Measurements from ENCODE around the gene CD300LD.
"Not testable (repeated sequence)": the region's sequence is repeated elsewhere in the genome, so short reads cannot be mapped to it uniquely, and the experiment has no call there.

Gene CD300LD

GRCh38 chr17:74605361-74605760 is 13.3 kb upstream of the CD300LD start:
- no peak for DNase-seq

GRCh38 chr17:74604761-74605160 is 12.7 kb upstream of the CD300LD start:
- no peak for DNase-seq

DNA sequence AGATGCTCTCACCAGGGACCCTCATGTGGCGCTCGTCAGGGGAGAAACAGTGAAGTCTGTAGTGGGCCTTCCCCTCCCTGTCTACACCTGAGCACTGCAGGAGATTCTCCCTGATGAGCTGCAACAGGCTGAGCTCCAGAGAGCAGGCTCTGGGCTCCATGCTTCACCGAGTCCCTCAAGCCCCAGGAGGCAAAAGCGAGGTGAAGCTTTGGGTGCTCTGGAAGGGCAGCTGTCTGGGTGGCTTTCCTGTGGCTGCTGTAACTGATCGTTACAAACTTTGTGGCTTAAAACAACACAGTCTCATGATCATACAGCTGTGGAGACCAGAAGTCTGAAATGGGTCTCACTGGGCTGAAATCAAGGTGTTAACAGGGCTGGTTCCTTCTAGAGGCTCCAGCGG is 12.1 kb upstream of the CD300LD start:
- no peak for DNase-seq

DNA sequence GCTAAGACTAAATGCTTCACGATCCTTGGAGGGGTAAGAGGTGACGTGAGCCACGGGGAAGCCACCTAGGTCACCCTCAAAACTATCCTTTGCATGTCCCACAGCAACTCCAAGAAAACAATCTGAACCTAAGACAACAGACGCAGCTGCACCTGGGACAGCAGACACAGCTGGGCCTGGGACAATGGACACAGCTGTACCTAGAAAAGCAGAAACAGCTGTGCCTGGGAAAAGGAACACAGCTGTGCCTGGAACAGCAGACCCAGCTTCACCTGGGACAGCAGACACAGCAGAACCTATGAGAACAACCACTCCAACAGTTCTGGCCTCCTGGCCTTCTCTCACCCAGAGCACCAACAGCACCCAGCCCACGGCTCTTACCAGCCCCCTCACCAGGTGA is 11.7 kb upstream of the CD300LD start:
- peak; percentile 53 for DNase-seq

DNA sequence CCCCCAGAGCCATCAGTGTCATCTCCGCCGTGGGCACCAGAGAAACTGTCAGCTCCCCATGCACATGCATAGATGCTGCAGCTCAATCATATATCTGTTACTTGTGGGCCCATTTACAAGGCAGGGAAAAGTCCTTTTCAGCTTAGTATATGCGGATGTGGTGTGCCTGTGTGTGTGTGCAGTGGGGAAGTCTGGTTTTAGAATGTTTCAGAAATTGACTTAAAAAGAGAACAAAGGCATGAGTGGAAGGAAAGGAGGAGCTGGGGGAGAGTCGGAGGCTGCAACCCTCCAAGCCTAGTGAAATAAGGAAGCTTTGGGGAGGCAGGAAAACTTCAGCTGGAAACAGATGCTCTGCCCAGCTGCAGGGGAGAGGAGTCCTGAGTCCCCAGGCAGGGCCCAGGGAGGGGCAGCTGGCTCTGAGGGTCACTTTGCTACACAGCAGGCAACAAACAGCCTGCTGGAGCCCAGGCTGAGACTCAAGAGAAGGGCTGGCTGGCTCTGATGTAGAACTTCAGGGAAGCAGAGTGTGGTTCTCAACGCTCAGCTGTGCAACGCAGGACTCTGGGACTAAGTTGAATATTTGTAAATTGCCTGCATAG is 11.1 kb upstream of the CD300LD start:
- DNase-seq = peak; percentile 28

DNA sequence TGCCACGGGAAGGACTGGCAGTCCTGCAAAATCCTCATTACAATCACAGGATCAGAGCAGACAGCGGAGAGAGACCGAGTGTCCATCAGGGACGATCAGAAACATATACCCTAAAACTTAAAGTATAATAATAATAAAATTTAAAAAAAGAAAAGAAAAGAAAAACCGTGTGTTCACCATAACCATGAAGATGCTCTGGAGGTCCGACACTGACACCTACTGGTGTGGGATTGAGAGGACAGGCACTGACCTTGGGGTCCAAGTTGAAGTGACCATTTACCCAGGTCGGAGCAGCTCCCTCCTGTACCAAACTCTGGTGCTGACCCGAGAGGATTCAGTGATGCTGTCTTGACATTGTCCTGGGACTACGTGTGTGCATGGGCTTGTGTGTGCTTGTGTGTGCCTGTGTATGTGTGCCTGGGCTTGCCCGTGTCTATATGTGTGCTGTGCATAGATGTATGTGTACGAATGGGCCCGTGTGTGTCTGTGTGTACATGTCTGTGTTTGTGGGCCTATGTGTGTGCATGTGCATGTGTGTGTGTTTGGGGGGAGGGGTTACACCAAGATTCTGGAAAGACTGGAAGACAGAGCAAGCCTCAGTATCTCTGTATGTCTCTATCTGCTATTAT is 10.0 kb upstream of the CD300LD start:
- DNase-seq = peak; percentile 70

GRCh38 chr17:74599448-74599939 is 7.4 kb upstream of the CD300LD start:
- DNase-seq = peak; percentile 51

DNA sequence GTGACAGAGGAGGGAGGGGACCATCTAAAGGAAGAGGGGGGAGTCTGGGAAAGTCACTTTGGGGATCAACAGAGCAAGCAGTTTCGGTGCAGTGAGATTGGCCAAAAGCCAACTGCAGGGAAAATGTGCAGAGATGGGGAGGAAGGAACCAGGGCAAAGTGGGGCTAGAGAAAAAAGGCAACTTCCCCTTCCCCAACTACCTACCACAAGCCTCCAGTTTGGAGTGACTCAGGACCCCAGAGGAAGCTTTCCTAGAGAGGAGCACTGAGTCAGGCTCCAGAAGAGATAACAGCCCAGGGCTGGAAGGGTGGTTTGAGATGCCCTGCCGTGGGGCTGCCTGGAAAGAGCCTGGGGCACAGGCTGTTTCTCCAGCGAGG is 6.9 kb upstream of the CD300LD start:
- DNase-seq = peak; percentile 82

GRCh38 chr17:74598346-74599022 is 6.4 kb upstream of the CD300LD start:
- DNase-seq = peak; percentile 76

DNA sequence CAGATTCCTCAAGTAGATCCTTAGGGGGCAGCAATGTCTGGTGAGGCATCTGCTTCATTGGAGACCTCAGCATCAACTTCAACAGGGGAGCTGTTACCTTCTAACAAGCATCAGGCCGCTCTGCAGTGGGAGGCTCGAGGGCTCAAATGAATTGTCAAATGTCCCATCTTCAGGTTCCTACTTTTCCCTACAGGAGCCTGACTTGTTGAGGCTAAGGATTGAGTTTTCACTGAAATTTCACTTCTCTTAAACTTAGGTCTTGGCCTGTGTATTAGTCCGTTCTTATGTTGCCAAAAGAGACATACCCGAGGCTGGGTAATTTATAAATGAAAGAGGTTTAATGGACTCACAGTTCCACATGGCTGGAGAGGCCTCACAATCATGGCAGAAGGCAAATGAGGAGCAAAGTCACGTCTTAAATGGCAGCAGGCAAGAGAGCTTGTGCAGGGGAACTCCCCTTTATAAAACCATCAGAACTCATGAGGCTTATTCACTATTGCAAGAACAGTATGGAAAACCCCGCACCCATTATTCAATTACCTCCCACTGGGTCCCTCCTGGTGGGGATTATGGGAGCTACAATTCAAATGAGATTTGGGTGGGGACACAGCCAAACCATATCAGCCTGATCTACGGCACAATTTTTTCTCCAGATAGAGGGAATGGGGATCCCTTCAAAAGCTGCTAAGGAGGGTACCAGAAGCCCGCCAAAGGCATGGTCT is 5.1 kb upstream of the CD300LD start:
- no peak for DNase-seq

GRCh38 chr17:74595037-74595750 is 3.1 kb upstream of the CD300LD start:
- no peak for DNase-seq

DNA sequence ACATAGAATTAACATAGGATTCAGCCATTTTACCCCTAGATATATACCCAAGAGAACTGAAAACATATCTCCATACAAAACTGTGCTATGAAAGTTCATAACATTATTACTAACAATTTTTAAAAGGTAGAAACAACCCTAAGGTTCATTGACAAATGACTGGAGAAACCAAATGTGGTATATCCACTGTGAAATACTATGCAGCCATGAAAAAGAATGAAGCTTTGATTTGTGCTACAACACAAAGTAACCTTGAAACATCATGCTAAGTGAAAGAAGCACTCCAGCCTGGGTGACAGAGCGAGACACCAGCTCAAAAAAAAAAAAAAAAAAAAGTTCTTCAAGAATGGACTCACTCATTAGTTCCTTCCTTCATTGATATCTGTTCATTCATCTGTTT is 580 bp downstream of the CD300LD start:
- DNase-seq = no peak

DNA sequence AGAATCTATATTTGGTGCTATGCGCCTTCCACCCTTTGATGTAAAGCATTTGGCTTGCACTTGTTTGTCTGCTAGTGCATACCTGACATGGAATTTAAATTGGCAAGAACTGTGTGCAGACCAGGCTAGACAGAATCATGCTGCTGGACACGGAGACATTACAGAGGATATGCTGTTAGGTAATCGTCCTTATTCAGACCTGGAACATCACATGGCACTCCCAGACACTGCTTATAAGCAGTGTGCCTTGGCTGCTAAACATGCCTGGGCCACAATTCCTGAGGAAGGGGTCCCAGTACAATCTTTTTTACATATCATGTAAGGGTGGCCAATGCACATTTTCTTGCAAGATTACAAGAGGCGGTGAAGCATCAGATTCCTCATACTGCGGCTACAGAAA is 6.4 kb downstream of the CD300LD start:
- DNase-seq = no peak

- DNase-seq = no peak
These were observed 7.6 kb downstream of the CD300LD start for GRCh38 chr17:74584292-74585060.

- no peak for DNase-seq
These were observed 9.4 kb downstream of the CD300LD start for GRCh38 chr17:74582633-74583032.

GRCh38 chr17:74579900-74580299 is 12.2 kb downstream of the CD300LD start:
- DNase-seq = no peak

DNA sequence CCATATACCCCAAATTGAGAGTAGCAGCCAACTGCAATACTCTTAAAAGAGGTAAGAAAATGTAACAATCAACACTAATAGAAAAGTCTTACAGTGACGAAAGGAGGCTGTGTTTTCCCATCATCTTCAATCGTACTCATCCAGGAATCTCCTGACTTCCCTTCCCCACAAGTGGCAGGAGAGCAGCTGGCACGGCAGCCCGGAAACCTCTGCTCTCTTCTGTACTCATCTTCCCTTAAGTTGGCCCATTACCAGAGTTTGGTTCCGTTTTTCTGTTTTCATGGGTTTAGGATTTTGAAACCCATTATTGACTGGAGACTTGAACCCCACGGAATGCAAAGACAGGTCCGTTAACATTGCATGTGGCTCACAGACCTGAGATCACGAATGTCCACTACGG is 13.1 kb downstream of the CD300LD start:
- DNase-seq = no peak

- DNase-seq = no peak
These were observed 17.5 kb downstream of the CD300LD start for GRCh38 chr17:74574489-74575142.

- not testable (repeated sequence) for DNase-seq
These were observed 18.4 kb downstream of the CD300LD start for GRCh38 chr17:74573635-74574034.

- peak; percentile 30 for DNase-seq
These were observed 18.9 kb downstream of the CD300LD start for GRCh38 chr17:74573169-74573568.

DNA sequence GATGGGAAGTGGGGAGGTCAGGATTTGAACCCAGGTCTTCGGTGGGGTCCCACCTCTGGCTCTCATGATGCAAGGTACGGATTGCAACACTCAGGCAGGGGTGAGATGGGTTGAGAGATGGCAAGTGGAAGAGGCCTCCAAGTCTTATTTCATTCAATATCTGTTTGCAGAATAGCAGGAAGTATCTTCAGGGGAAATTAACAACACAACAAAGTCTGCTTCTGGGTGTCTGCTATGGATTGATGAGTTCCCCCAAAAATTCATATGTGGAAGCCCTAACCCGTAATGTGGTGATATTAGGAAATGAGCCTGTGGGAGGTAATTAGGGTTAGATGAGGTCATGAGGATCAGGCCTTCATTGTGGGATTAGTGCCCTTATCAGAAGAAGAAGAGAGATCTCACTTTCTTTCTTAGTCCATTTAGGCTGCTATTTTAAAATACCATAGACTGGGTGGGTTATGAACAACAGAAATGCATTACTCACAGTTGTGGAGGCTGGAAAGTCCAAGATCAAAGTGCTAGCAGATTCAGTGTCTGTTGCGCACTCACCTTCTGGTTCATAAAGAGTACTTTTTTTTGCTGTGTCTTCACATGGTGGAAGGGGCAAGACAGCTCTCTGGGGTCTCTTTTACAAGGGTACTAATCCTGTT is 20.3 kb downstream of the CD300LD start:
- no peak for DNase-seq

Data from RPMI8226 (cell line).